ENCODE measurements around the gene PPFIA4.

The PPFIA4 gene

DNA sequence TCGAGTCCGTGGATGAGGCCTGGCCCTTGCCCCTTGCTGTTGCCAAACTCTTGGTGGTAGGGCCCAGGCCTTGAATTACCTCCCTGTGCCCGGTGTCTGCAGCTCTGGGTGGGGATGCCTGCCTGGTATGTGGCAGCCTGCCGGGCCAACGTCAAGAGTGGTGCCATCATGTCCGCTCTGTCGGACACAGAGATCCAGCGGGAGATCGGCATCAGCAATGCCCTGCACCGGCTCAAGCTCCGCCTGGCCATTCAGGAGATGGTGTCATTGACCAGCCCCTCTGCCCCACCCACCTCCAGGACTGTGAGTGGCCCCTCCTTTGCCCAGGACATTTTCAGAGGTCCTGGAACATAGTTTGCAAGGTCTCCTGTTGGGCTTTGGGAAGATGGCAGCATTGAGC lies 33.8 kb downstream of the PPFIA4 start:
- no peak for DNase-seq

DNA sequence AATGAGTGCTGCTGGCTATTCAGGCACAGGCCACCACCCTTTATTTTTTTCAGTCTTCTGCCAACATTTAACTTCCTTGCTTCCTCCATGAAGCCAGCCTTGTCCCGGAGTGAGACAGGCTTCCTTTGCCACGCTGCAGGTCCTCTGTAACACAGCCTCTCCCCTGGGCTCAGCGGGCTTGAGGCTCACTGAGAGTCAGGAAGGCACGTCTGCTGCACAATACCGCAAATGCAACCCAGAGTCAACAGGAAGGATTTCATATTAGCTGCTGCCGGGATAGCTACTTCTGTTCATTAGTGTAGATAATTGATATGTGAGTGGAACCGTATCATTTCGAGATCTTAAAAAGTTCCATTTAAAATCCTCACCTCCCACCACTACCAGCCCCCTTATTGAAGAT lies 37.0 kb downstream of the PPFIA4 start:
- DNase-seq, result no peak

GRCh38 chr1:203065191-203065590 lies 38.9 kb downstream of the PPFIA4 start:
- no peak for DNase-seq

- DNase-seq, result no peak
These were observed 39.7 kb downstream of the PPFIA4 start for GRCh38 chr1:203065986-203066385.

DNA sequence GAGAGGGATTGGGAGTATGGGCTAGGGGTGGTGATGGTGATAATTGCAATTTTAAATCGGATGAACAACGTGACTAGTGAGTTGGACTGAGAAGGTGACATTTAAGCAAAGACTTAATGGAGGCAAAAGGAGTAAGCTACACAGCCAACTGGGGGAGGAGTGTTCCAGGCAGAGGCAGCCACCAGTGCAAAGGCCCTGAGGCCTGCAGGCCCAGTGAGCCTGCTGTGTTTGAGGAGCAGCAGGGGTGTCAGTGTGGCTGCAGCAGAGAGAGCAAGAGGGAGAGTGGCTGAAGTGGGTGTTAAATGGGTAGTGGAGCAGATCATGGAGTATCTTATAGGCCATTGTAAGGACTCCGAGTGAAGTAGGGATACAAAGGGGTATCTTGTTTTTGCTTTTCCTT lies 40.7 kb downstream of the PPFIA4 start:
- DNase-seq, result no peak

DNA sequence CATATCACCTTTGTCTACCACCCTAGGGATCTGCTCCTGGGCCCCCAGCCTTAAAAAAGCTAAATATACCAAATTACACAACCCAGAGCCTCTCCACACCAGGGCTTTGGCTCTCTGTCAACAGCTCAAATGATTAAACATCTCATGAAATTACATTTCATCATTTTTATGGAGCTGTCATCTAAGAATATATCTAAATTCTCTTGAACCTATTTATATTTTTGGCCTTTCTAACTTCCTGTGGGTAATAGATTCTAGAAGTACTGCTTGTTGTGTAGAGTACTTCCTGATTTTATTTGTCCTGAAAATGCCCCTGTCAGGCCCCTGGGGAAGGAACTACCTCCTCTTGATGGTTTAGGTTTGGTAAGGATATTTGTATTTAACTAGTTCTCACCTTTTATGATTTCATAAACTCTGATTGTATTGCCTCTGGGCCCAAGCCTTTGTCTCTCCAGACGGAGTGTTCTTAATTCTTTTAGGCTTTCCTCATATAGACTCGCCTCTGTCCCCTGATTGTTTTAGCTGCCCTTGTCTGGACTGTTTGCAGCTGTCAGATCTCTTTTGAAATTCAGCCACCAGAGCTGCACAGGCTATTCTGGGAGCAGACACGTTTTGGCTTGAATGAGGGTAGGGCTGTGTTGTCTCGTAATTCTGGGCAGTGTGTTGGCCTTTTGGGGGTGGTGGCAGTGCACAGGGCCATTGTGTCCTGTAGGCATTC lies 42.9 kb downstream of the PPFIA4 start:
- no peak for DNase-seq

- DNase-seq, result no peak
These were observed 45.8 kb downstream of the PPFIA4 start for GRCh38 chr1:203072002-203072602.

DNA sequence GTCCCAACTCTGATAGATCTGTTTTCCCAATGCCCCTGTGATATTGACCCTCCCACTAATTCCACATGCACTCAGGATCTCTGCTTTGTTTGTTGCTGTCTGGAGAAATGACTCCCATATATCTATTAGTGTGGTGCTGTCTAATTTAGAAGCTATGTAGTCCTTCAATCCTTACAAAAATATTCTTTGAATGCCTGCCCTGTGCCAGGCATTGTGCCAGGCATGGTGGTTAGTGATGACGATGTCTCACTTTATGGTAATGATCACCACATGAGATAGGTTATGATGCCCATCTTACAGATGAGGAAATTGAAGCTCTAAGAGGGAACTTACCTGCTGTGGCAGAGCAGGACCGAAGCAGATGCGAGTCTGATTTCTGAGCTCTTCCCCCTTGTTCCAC lies 46.6 kb downstream of the PPFIA4 start:
- no peak for DNase-seq

- no peak for DNase-seq
These were observed 47.2 kb downstream of the PPFIA4 start for GRCh38 chr1:203073469-203073868.

DNA sequence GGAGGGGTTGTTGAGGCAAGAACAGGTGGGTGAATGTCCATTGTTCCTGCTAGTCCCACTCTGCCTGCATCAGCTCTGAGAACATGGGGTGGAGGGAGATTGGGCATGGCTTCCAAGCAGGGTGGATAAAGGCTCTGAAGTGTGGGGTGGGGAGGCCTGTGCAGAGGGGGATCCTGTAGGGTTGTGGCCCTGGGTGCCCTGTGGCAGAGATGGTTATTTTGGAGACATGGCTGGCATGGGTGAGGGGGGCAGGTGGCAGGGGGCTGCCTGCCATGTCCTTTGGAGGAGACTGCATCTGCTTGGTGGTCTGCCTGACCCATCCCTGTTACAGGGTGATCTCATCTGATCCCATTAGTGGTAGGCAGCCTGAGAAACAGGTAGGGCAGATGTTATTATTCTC lies 48.3 kb downstream of the PPFIA4 start:
- no peak for DNase-seq

- no peak for DNase-seq
These were observed 49.1 kb downstream of the PPFIA4 start for GRCh38 chr1:203075236-203076030.

DNA sequence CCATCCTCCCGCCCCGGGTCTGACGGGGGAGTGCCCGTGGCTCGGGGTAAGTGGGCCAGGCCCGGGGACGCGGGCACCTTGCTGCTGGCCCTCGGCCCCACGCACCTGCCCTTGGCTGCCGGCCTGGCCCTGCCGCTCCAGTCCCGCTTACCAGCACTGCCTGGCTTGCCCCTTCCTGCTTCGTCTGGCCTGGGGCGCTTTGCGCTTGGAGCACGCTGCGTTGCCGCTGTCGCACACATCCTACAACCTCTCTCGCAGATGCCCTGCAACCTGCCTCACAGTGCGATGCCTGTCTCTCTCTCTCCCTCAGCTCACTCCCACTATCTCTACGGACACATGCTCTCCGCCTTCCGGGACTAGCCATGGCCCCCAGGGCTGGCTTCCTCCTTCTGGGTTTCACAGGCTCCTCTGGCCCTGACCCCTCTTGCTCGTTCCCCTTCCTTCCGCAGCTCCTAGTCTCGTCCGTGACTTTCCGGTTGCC lies 49.8 kb downstream of the PPFIA4 start:
- no peak for DNase-seq

DNA sequence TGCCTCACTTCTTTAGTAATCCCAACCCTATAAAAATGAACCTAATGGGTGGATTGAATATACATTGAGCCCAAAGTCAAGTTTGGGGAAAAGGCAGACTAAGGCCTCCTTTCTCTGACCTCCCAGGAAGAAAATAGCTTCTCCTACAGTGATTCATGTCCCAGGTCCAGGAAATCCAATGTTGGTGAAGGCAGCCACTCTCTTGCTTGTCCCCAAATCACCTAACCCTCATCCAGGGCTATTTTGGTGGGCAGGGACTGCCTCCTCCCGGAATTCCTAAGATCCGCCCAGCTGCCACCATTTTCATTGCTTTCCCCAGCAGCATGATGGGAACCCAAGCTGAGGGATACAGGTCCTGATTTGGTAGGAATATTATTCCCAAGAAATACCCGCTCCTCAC lies 51.1 kb downstream of the PPFIA4 start:
- no peak for DNase-seq

DNA sequence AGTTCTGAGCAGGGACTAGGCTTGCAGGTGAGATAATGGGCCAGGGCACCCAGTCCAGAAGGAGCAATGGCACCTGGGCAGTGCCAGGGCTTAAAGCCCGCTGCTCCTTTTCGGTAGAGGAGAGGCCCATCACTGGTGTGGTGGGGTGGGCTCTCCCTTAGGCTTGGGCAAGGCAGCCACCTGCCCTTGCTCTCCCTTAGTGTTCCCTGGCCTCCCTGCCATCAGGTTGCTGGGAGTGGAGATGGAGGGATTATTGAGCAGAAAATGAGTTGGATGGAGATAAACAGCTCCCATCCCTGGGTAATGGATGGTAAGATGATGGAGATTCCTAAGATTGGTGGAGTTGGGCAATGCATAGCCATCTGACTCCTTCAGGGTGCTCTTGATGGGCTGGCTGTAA lies 51.7 kb downstream of the PPFIA4 start:
- no peak for DNase-seq

GRCh38 chr1:203078478-203078877 lies 52.2 kb downstream of the PPFIA4 start:
- DNase-seq, result no peak

- no peak for DNase-seq
These were observed 54.2 kb downstream of the PPFIA4 start for GRCh38 chr1:203080456-203080855.

DNA sequence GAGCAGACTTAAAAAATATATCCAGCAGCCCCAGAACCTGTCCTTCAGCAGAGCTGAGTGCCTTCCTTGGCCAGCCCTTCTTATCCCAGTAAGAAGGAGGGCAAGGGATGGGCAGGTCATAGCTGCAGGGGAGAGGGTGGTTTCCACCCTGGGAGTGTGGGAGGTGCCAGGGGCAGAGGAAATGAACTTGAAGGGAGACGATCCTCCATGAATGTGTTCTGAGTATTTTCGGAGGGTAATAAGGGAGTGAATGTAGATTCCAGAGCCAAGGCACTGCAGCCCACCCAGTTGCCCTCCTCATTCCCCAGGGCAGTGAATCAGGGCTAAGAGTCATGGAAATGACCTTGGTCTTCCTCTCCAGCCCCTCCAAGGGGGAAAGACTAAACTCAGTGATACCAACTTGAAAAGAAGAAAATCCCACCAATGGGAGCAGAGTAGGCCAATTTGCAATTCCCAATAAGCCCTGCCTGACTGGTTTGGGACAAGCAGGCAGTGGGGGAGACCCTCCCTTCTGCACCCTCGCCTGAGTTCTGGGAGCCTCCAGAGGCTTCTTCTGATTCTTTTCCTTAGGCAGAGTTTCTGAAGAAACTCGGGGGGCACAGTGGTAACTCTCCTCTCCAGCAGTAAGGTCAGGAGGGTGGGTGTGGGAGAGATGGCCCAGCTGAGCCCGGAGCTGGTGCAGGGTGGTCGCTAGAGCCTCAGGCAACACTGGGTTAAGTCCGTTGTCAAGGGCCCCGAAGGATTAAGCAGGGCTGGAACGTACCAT lies 55.4 kb downstream of the PPFIA4 start:
- no peak for DNase-seq

GRCh38 chr1:203082231-203082505 lies 55.9 kb downstream of the PPFIA4 start:
- no peak for DNase-seq

- no peak for DNase-seq
These were observed 56.5 kb downstream of the PPFIA4 start for GRCh38 chr1:203082571-203083462.

GRCh38 chr1:203083463-203083921 lies 57.2 kb downstream of the PPFIA4 start:
- no peak for DNase-seq

GRCh38 chr1:203084588-203085527 lies 58.6 kb downstream of the PPFIA4 start:
- peak; percentile 42 for DNase-seq

Measured in stimulated activated CD4-positive, alpha-beta T cell treated with anti-CD3 and anti-CD28 coated beads, Interleukin-1b, Interleukin-23, amount 100 ng/mL, for 48 hours (primary cell).